GM18526 (cell line): ENCODE results near the gene GPANK1.

ENCODE experiments used
- POLR2A ChIP-seq: IDR thresholded peaks from 3 replicates; pipeline ENCODE4 v1.6.1; 2011; ENCODE audit not compliant: insufficient read length; ENCODE audit errors: extremely low read depth

The GPANK1 gene

GRCh38 chr6:31639449-31639861, 25.3 kb downstream of the GPANK1 start:
- TF ChIP-seq POLR2A, result no peak

GRCh38 chr6:31639043-31639442, 25.8 kb downstream of the GPANK1 start:
- no peak for TF ChIP-seq POLR2A

GRCh38 chr6:31636698-31637596, 27.9 kb downstream of the GPANK1 start:
- TF ChIP-seq POLR2A, result no peak

DNA sequence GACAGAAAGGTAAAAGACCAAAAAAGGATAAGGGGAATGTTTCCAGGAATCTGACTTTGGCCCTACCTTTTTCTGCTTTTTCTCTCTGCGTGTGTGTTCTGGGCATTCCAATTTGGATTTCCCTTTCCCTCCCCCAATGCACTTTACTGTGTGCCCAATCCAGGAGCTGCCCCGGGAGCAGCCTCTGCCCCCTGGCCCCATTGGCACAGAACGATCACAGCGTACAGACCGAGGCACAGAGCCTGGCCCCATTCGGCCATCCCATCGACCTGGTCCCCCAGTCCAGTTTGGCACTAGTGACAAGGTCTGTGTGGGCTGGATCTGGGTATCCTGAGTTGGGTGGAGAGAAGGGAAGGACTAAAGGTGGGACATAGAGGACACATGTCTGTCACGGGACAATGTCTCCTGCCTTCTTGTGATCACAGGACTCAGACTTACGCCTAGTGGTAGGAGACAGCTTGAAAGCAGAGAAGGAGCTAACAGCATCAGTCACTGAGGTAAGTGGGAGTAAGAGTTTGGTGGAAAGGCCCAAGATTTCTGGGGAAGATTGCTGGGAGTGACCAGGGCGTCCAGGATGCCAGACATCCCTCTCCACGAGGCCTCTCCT, 29.7 kb downstream of the GPANK1 start:
- TF ChIP-seq POLR2A, result no peak

GRCh38 chr6:31634131-31634530, 30.7 kb downstream of the GPANK1 start:
- TF ChIP-seq POLR2A, result no peak

GRCh38 chr6:31633447-31633846, 31.4 kb downstream of the GPANK1 start:
- no peak for TF ChIP-seq POLR2A

DNA sequence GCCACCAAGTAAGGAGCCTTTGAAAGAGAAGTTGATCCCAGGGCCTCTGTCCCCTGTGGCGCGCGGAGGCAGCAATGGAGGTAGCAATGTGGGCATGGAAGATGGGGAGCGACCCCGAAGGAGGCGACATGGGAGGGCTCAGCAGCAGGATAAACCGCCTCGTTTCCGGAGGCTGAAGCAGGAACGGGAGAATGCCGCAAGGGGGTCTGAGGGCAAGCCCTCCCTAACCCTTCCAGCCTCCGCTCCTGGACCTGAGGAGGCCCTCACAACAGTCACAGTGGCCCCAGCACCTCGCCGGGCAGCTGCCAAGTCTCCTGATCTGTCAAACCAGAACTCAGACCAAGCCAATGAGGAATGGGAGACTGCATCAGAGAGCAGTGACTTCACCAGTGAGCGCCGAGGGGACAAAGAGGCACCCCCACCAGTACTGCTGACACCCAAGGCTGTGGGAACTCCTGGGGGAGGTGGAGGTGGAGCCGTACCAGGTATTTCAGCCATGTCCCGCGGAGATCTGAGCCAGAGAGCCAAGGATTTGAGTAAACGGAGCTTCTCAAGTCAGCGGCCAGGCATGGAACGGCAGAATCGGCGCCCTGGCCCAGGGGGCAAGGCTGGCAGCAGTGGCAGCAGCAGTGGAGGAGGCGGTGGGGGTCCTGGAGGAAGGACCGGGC, 32.4 kb downstream of the GPANK1 start:
- TF ChIP-seq POLR2A, result no peak

DNA sequence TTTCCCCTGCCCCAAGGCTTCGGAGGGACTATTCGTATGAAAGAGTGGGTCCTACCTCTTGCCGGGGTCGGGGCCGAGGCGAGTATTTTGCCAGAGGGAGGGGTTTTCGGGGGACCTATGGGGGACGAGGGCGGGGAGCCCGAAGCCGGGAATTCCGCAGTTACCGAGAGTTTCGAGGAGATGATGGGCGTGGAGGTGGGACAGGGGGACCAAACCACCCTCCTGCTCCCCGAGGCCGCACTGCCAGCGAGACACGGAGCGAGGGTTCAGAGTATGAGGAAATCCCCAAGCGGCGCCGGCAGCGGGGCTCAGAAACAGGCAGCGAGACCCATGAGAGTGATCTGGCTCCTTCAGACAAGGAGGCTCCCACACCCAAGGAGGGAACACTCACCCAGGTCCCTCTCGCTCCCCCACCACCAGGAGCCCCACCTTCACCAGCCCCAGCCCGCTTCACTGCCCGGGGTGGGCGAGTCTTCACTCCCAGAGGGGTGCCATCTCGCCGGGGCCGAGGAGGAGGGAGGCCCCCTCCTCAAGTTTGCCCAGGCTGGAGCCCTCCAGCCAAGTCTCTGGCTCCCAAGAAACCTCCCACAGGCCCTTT, 33.0 kb downstream of the GPANK1 start:
- TF ChIP-seq POLR2A, result no peak

DNA sequence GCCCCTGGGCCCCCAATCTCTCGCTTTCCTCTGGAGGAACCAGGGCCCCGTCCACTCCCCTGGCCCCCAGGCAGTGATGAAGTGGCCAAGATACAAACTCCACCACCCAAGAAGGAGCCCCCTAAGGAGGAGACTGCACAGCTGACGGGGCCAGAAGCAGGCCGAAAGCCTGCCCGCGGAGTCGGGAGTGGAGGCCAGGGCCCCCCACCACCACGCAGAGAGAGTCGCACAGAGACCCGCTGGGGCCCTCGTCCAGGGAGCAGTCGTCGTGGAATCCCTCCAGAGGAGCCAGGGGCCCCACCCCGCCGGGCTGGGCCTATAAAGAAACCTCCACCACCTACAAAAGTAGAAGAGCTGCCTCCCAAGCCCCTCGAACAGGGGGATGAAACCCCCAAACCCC, 33.6 kb downstream of the GPANK1 start:
- TF ChIP-seq POLR2A, result no peak

- TF ChIP-seq POLR2A, result no peak
Observed at GRCh38 chr6:31630177-31630934, 34.4 kb downstream of the GPANK1 start.

- no peak for TF ChIP-seq POLR2A
Observed at GRCh38 chr6:31629014-31629413, 35.8 kb downstream of the GPANK1 start.

DNA sequence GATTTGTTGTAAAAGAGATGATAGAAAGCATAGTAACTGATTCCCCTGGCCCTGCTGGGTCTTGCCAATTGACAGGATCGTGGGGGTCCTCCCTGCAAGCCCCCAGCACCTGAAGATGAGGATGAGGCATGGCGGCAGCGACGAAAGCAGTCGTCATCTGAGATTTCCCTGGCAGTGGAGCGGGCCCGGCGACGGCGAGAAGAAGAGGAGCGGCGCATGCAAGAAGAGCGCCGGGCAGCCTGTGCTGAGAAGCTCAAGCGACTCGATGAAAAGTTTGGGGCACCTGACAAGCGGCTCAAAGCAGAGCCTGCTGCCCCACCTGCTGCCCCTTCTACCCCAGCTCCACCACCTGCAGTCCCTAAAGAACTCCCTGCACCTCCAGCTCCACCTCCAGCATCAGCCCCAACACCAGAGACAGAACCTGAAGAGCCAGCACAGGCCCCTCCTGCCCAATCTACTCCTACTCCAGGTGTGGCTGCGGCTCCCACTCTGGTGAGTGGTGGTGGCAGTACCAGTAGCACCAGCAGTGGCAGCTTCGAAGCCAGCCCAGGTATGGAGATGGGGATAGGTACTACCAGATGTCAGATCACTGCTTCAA, 37.0 kb downstream of the GPANK1 start:
- TF ChIP-seq POLR2A, result no peak

DNA sequence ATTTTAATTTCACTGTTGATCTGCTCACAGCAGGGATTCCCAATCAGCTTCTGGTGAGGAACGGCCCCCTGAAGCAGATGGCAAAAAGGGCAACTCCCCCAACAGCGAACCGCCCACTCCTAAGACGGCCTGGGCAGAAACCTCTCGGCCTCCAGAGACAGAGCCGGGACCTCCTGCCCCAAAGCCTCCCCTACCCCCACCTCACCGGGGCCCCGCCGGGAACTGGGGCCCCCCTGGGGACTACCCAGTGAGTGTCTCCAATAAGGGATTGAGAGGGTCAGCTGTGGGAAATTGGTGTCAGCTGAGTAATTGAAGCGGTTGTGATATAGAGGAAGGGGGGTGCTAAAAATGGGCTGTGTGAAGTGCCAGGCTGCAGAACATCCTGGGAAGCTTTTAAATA, 37.8 kb downstream of the GPANK1 start:
- TF ChIP-seq POLR2A, result no peak

- no peak for TF ChIP-seq POLR2A
Observed at GRCh38 chr6:31624070-31624469, 40.7 kb downstream of the GPANK1 start.
